ENCODE data around the gene MICAL1.

MICAL1 gene

GRCh38 chr6:109451376-109451775 lies 4.2 kb downstream of the MICAL1 start:
- Histone ChIP-seq H3K9me3 (ENCODE audit: control insufficient read depth, low read length) (no peaks in the 10 kb centered on the region), H3K36me3 (ENCODE audit: control insufficient read depth, insufficient read depth, low read length) (no peaks in the 10 kb centered on the region), H3K4me2 (ENCODE audit: low read length) (no peak overlapping the region), H3K4me3 (ENCODE audit: low read depth, low read length) (no peak overlapping the region), H3K27me3 (ENCODE audit: control insufficient read depth, insufficient read depth, low read length) (no peaks in the 10 kb centered on the region), H3K27ac (no peak overlapping the region), H3K4me1 (peaks cover 13% of the 10 kb centered on the region), H3K79me2 (no peaks in the 10 kb centered on the region), H3K9ac (no peak overlapping the region), H2AFZ (no peak overlapping the region)
- TF ChIP-seq CTCF (IDR thresholded peaks at IDR 0.05): no peak

- no peak overlapping the region for H3K4me3 ChIP-seq (ENCODE audit: low read depth, low read length)
- H2AFZ ChIP-seq: no peak overlapping the region
- H3K27me3 ChIP-seq (ENCODE audit: control insufficient read depth, insufficient read depth, low read length): no peaks in the 10 kb centered on the region
- no peaks in the 10 kb centered on the region for H3K9me3 ChIP-seq (ENCODE audit: control insufficient read depth, low read length)
- no peak overlapping the region for H3K4me2 ChIP-seq (ENCODE audit: low read length)
- H3K9ac ChIP-seq: no peak overlapping the region
- H3K27ac ChIP-seq: no peak overlapping the region
- no peaks in the 10 kb centered on the region for H3K36me3 ChIP-seq (ENCODE audit: control insufficient read depth, insufficient read depth, low read length)
- no peaks in the 10 kb centered on the region for H3K79me2 ChIP-seq
- peaks cover 11% of the 10 kb centered on the region for H3K4me1 ChIP-seq
- TF ChIP-seq CTCF (IDR thresholded peaks at IDR 0.05): no peak
Observed at GRCh38 chr6:109450801-109451200, 4.8 kb downstream of the MICAL1 start.

GRCh38 chr6:109449795-109450673 lies 5.5 kb downstream of the MICAL1 start:
- no peak overlapping the region for H2AFZ ChIP-seq
- no peaks in the 10 kb centered on the region for H3K36me3 ChIP-seq (ENCODE audit: control insufficient read depth, insufficient read depth, low read length)
- H3K4me3 ChIP-seq (ENCODE audit: low read depth, low read length): no peak overlapping the region
- H3K27me3 ChIP-seq (ENCODE audit: control insufficient read depth, insufficient read depth, low read length): no peaks in the 10 kb centered on the region
- no peaks in the 10 kb centered on the region for H3K79me2 ChIP-seq
- H3K9me3 ChIP-seq (ENCODE audit: control insufficient read depth, low read length): no peaks in the 10 kb centered on the region
- no peak overlapping the region for H3K4me2 ChIP-seq (ENCODE audit: low read length)
- H3K4me1 ChIP-seq: peaks cover 11% of the 10 kb centered on the region
- no peak for TF ChIP-seq CTCF (IDR thresholded peaks at IDR 0.05)
- H3K9ac ChIP-seq: no peak overlapping the region
- H3K27ac ChIP-seq: no peak overlapping the region

- Histone ChIP-seq H3K9ac (no peak overlapping the region), H3K4me1 (peaks cover 6% of the 10 kb centered on the region), H3K36me3 (ENCODE audit: control insufficient read depth, insufficient read depth, low read length) (no peaks in the 10 kb centered on the region), H3K4me3 (ENCODE audit: low read depth, low read length) (no peak overlapping the region), H2AFZ (no peak overlapping the region), H3K9me3 (ENCODE audit: control insufficient read depth, low read length) (no peaks in the 10 kb centered on the region), H3K4me2 (ENCODE audit: low read length) (no peak overlapping the region), H3K79me2 (no peaks in the 10 kb centered on the region), H3K27me3 (ENCODE audit: control insufficient read depth, insufficient read depth, low read length) (no peaks in the 10 kb centered on the region), H3K27ac (no peak overlapping the region)
- no peak for TF ChIP-seq CTCF (IDR thresholded peaks at IDR 0.05)
Observed at GRCh38 chr6:109449064-109449794, 6.3 kb downstream of the MICAL1 start.
